Fibroblast of skin of right quadriceps (primary cell): ENCODE results near the gene IZUMO4.

Experiments
- DNase-seq: peaks from one replicate; pipeline ENCODE4 v3.0.0-alpha.2; 2013

The IZUMO4 gene

GRCh38 chr19:2096480-2097202 is at the start of gene IZUMO4:
Gene IZUMO4, plus strand, starts transcription at chr19:2096915. Its CDS starts 31 bp downstream, at chr19:2096946.
- peak; percentile 97 for DNase-seq

- DNase-seq: no peak
Measured at GRCh38 chr19:2047076-2047448, 49.7 kb upstream of the IZUMO4 start.

GRCh38 chr19:2047449-2048103 is 49.1 kb upstream of the IZUMO4 start:
- DNase-seq: no peak

- no peak for DNase-seq
Measured at GRCh38 chr19:2048104-2048958, 48.4 kb upstream of the IZUMO4 start.

- no peak for DNase-seq
Measured at GRCh38 chr19:2048959-2049740, 47.6 kb upstream of the IZUMO4 start.

GRCh38 chr19:2049741-2050348 is 46.9 kb upstream of the IZUMO4 start:
- DNase-seq: peak; percentile 55

- DNase-seq: no peak
Measured at GRCh38 chr19:2050349-2050990, 46.2 kb upstream of the IZUMO4 start.

- DNase-seq: peak; percentile 86
Measured at GRCh38 chr19:2050991-2051772, 45.5 kb upstream of the IZUMO4 start, which contains the start of gene MKNK2. Gene MKNK2, minus strand, starts transcription at chr19:2051244. Its CDS starts 393 bp downstream, at chr19:2050851.

- DNase-seq: no peak
Measured at GRCh38 chr19:2051773-2052704, 44.7 kb upstream of the IZUMO4 start.

GRCh38 chr19:2053601-2054389 is 42.9 kb upstream of the IZUMO4 start:
- DNase-seq: no peak

GRCh38 chr19:2054763-2055162 is 42.0 kb upstream of the IZUMO4 start:
- DNase-seq: no peak

- DNase-seq: peak; percentile 74
Measured at GRCh38 chr19:2055931-2056836, 40.5 kb upstream of the IZUMO4 start.

- no peak for DNase-seq
Measured at GRCh38 chr19:2056837-2057192, 39.9 kb upstream of the IZUMO4 start.

GRCh38 chr19:2057484-2058469 is 38.9 kb upstream of the IZUMO4 start:
- no peak for DNase-seq

GRCh38 chr19:2058570-2059421 is 37.9 kb upstream of the IZUMO4 start:
- no peak for DNase-seq
